Measurements from ENCODE around the gene CENPX. TPM values are rescaled to one million over a fixed set of nuclear protein-coding genes. Genes with fewer than 3 reads are reported as not detected.

CENPX gene
- total and polyA plus RNA-seq, 2 donors (not counting 3 experiments of a cell fraction or from before 2014, with no cell fraction given) = 56.2 to 67.2 TPM

GRCh38 chr17:82048571-82048971, 25.9 kb upstream of the CENPX start:
- POLR2A ChIA-PET = no interaction called here
- Histone ChIP-seq H3K4me2 (ENCODE audit: insufficient read depth, low read length) (no peak overlapping the region), H2AFZ (ENCODE audit: low read depth, low read length) (no peak overlapping the region), H3K4me3 (replicated peaks in 1 of 3; ENCODE audit: insufficient read depth in 1 of 3, low read depth in 1 of 3, low read length in 3 of 3) (no peak overlapping the region), H3K79me2 (ENCODE audit: control insufficient read depth, insufficient read depth, low read length) (peaks cover 11% of the 10 kb centered on the region), H3K36me3 (ENCODE audit: control insufficient read depth in 2 of 2, extremely low read depth in 1 of 2, insufficient read depth in 2 of 2, low read length in 2 of 2) (peaks cover 0 to 8% of the 10 kb centered on the region in 2 experiments), H3K9me1 (replicated peaks; ENCODE audit: control insufficient read depth, extremely low read depth, insufficient read depth, low read length) (no peaks in the 10 kb centered on the region), H3K9ac (replicated peaks; ENCODE audit: extremely low read depth, insufficient read depth, low read length) (no peak overlapping the region), H3K27ac (ENCODE audit: insufficient read depth, low read depth, low read length) (no peak overlapping the region), H4K20me1 (replicated peaks; ENCODE audit: control insufficient read depth, extremely low read depth, insufficient read depth, low read length) (no peaks in the 10 kb centered on the region), H3K9me3 (replicated peaks; ENCODE audit: control insufficient read depth, insufficient read depth, low read length) (no peaks in the 10 kb centered on the region), H3K27me3 (ENCODE audit: control insufficient read depth in 2 of 2, insufficient read depth in 2 of 2, low read length in 2 of 2) (no peaks in the 10 kb centered on the region), H3K4me1 (ENCODE audit: control insufficient read depth, extremely low read depth, insufficient read depth, low read length) (peaks cover 11% of the 10 kb centered on the region)
- no peak for DNase-seq (ENCODE audit: low read depth, low spot score)
- BruUV-seq (replicated peaks) = no TSS peak
- CTCF ChIA-PET = interaction anchor here (1.0 kb wide), 1 partner anchor 18 kb away, joined by 4 read pairs; the partner anchor contains the start of gene RAC3
- no peak for FAIRE-seq
- intact Hi-C loops (cut with micrococcal nuclease) (no loop called here), dilution Hi-C loops (cut with MboI; ENCODE audit: extremely low pct_ligation_motif_present, low sequenced_read_pairs) (no loop called here)
- TF ChIP-seq EZH2 (IDR thresholded peaks at IDR 0.05; ENCODE audit: borderline replicate concordance, low read depth, low read length, severe bottlenecking) (no peak), FOS (IDR thresholded peaks at IDR 0.05; ENCODE audit: borderline replicate concordance, insufficient read depth, low read length) (no peak), CTCF (IDR thresholded peaks at IDR 0.05; ENCODE audit: extremely low read depth in 1 of 2, insufficient read depth in 1 of 2, low read depth in 1 of 2, low read length in 2 of 2) (no peak), JUN (IDR thresholded peaks at IDR 0.05; ENCODE audit: borderline replicate concordance, insufficient read depth, insufficient read length, low read depth) (no peak), POLR2A (IDR thresholded peaks at IDR 0.05; ENCODE audit: low read depth, low read length) (no peak), GATA2 (IDR thresholded peaks at IDR 0.05; ENCODE audit: insufficient read depth, insufficient read length, low read depth, low read length) (no peak), POLR2AphosphoS5 (IDR thresholded peaks at IDR 0.05; ENCODE audit: insufficient read depth, low read depth, low read length) (no peak)
